Measurements from ENCODE around the gene MANSC1. TPM values are rescaled to one million over a fixed set of nuclear protein-coding genes. Genes with fewer than 3 reads are reported as not detected.

The MANSC1 gene
- total RNA-seq, 4 donors from 2014 or later = 5.1 to 10.8 (median 8.1) TPM

- no peak for TF ChIP-seq CTCF (IDR thresholded peaks at IDR 0.05; ENCODE audit: low read depth)
Measured at GRCh38 chr12:12376646-12377448, 26.8 kb upstream of the MANSC1 start.

GRCh38 chr12:12372946-12373722, 23.1 kb upstream of the MANSC1 start:
- no peak for TF ChIP-seq CTCF (IDR thresholded peaks at IDR 0.05; ENCODE audit: low read depth)

- no peak for TF ChIP-seq CTCF (IDR thresholded peaks at IDR 0.05; ENCODE audit: low read depth)
Measured at GRCh38 chr12:12367482-12367998, 17.5 kb upstream of the MANSC1 start.

- no peak for TF ChIP-seq CTCF (IDR thresholded peaks at IDR 0.05; ENCODE audit: low read depth)
Measured at GRCh38 chr12:12366701-12367481, 16.8 kb upstream of the MANSC1 start.

GRCh38 chr12:12365931-12366431, 15.9 kb upstream of the MANSC1 start:
- no peak for TF ChIP-seq CTCF (IDR thresholded peaks at IDR 0.05; ENCODE audit: low read depth)

- no peak for TF ChIP-seq CTCF (IDR thresholded peaks at IDR 0.05; ENCODE audit: low read depth)
Measured at GRCh38 chr12:12365446-12365802, 15.4 kb upstream of the MANSC1 start.
